LHCN-M2 (cell line): ENCODE measurements around the gene ELF4. TPM values are rescaled to one million over a fixed set of nuclear protein-coding genes. Genes with fewer than 3 reads are reported as not detected.

Source experiments
- DNase-seq: peaks from one replicate; pipeline ENCODE4 v3.0.0-alpha.2; 2012; ENCODE audit warnings: low read depth
- polyA plus RNA-seq: library from polyadenylated mRNA; unstranded; fragments of >200 nt; gene quantifications from one replicate; pipeline ENCODE4 v1.2.1, GENCODE V29; 2012; ENCODE audit warnings: missing spikeins
- total RNA-seq: library from RNA; depleted of rRNA; stranded (reverse); fragments of >200 nt; gene quantifications from 2 replicates; pipeline ENCODE4 v1.2.3, GENCODE V29; 2014; rRNA removed

The ELF4 gene
- 14.2 and 14.7 TPM in 2 replicates for total RNA-seq
- 15.2 TPM for polyA plus RNA-seq

- DNase-seq = peak; percentile 45
Measured at GRCh38 chrX:130110379-130111219, at the start of gene ELF4. Gene ELF4, minus strand, starts transcription at chrX:130110497. Its CDS starts 29,167 bp downstream, at chrX:130081330.

- DNase-seq = no peak
Measured at GRCh38 chrX:130159776-130160175, 49.5 kb upstream of the ELF4 start.

- DNase-seq = no peak
Measured at GRCh38 chrX:130158311-130158710, 48.0 kb upstream of the ELF4 start.

- no peak for DNase-seq
Measured at GRCh38 chrX:130155564-130155963, 45.3 kb upstream of the ELF4 start.

GRCh38 chrX:130147631-130148030 is 37.3 kb upstream of the ELF4 start:
- no peak for DNase-seq

GRCh38 chrX:130145123-130145522 is 34.8 kb upstream of the ELF4 start:
- no peak for DNase-seq

- no peak for DNase-seq
Measured at GRCh38 chrX:130144509-130144908, 34.2 kb upstream of the ELF4 start.

GRCh38 chrX:130139474-130140201 is 29.3 kb upstream of the ELF4 start:
- DNase-seq = no peak

GRCh38 chrX:130136961-130137360 is 26.7 kb upstream of the ELF4 start:
- no peak for DNase-seq

- no peak for DNase-seq
Measured at GRCh38 chrX:130136496-130136895, 26.2 kb upstream of the ELF4 start.

- no peak for DNase-seq
Measured at GRCh38 chrX:130130990-130131389, 20.7 kb upstream of the ELF4 start.

- no peak for DNase-seq
Measured at GRCh38 chrX:130125091-130125874, 15.0 kb upstream of the ELF4 start.

- no peak for DNase-seq
Measured at GRCh38 chrX:130124577-130124976, 14.3 kb upstream of the ELF4 start.

GRCh38 chrX:130121505-130121800 is 11.2 kb upstream of the ELF4 start:
- no peak for DNase-seq

- peak; percentile 70 for DNase-seq
Measured at GRCh38 chrX:130120746-130121504, 10.6 kb upstream of the ELF4 start.

GRCh38 chrX:130120321-130120731 is 10.0 kb upstream of the ELF4 start:
- DNase-seq = no peak

GRCh38 chrX:130119312-130119898 is 9.1 kb upstream of the ELF4 start:
- DNase-seq = no peak

GRCh38 chrX:130118441-130119311 is 8.4 kb upstream of the ELF4 start:
- DNase-seq = peak; percentile 29

- no peak for DNase-seq
Measured at GRCh38 chrX:130117166-130117565, 6.9 kb upstream of the ELF4 start.
